Dendritic cell treated with granulocyte-macrophage colony-stimulating factor and Interleukin-4, amounts not matched to agents 40 ng/mL and 50 ng/mL, for 4 days (primary cell): ENCODE data around the gene TOP2B.
A peak's percentile ranks its signal among the peaks of the same experiment; 100 is the strongest.

Experiments
- H3K27ac Mint-ChIP-seq: one replicate; pipeline ENCODE4 v1.8.0; 2022; ENCODE audit warnings: mild to moderate bottlenecking, mixed read lengths
- H3K27me3 Mint-ChIP-seq: one replicate; pipeline ENCODE4 v1.8.0; 2022; ENCODE audit warnings: mild to moderate bottlenecking, mixed read lengths
- H3K36me3 Mint-ChIP-seq: one replicate; pipeline ENCODE4 v1.8.0; 2022; ENCODE audit warnings: low read depth, mixed read lengths
- H3K4me1 Mint-ChIP-seq: one replicate; pipeline ENCODE4 v1.8.0; 2022; ENCODE audit warnings: low read depth, mixed read lengths
- H3K4me3 Mint-ChIP-seq: one replicate; pipeline ENCODE4 v1.8.0; 2022; ENCODE audit warnings: mild to moderate bottlenecking, moderate library complexity, mixed read lengths
- H3K9me3 Mint-ChIP-seq: one replicate; pipeline ENCODE4 v1.8.0; 2022; ENCODE audit warnings: mixed read lengths
- intact Hi-C: fragments of 100-400 bp; cut with micrococcal nuclease; formaldehyde crosslinking; loops from one replicate; pipeline ENCODE4 v1.15.0; 2022

Gene TOP2B

GRCh38 chr3:25620493-25620892, 44.2 kb downstream of the TOP2B start:
- Mint-ChIP-seq H3K36me3 (peaks cover 73% of the 10 kb centered on the region), H3K9me3 (no peaks in the 10 kb centered on the region)

GRCh38 chr3:25619382-25619781, 45.3 kb downstream of the TOP2B start:
- intact Hi-C loops = no loop called here
- Mint-ChIP-seq H3K27me3 (no peaks in the 10 kb centered on the region), H3K27ac (no peak overlapping the region), H3K4me3 (no peak overlapping the region), H3K4me1 (no peaks in the 10 kb centered on the region), H3K9me3 (no peaks in the 10 kb centered on the region), H3K36me3 (peaks cover 69% of the 10 kb centered on the region)

More at GRCh38 chr3:25620493-25620892, 44.2 kb downstream of the TOP2B start:
- H3K4me3 Mint-ChIP-seq = no peak overlapping the region
- intact Hi-C loops = no loop called here
- H3K4me1 Mint-ChIP-seq = no peaks in the 10 kb centered on the region
- no peak overlapping the region for H3K27ac Mint-ChIP-seq
- no peaks in the 10 kb centered on the region for H3K27me3 Mint-ChIP-seq

GRCh38 chr3:25618028-25618427, 46.7 kb downstream of the TOP2B start:
- H3K4me1 Mint-ChIP-seq = no peaks in the 10 kb centered on the region
- no peaks in the 10 kb centered on the region for H3K9me3 Mint-ChIP-seq
- no peak overlapping the region for H3K4me3 Mint-ChIP-seq
- H3K27me3 Mint-ChIP-seq = no peaks in the 10 kb centered on the region
- intact Hi-C loops = no loop called here
- no peak overlapping the region for H3K27ac Mint-ChIP-seq
- peaks cover 63% of the 10 kb centered on the region for H3K36me3 Mint-ChIP-seq

- Mint-ChIP-seq H3K36me3 (peaks cover 63% of the 10 kb centered on the region), H3K27ac (no peak overlapping the region), H3K4me1 (peaks cover 9% of the 10 kb centered on the region), H3K4me3 (no peak overlapping the region), H3K27me3 (no peaks in the 10 kb centered on the region), H3K9me3 (no peaks in the 10 kb centered on the region)
- intact Hi-C loops = no loop called here
Observed at GRCh38 chr3:25611193-25611592, 53.5 kb downstream of the TOP2B start.

- H3K4me1 Mint-ChIP-seq = peaks cover 10% of the 10 kb centered on the region
- H3K4me3 Mint-ChIP-seq = no peak overlapping the region
- intact Hi-C loops = no loop called here
- H3K27ac Mint-ChIP-seq = no peak overlapping the region
- H3K36me3 Mint-ChIP-seq = peaks cover 66% of the 10 kb centered on the region
- H3K27me3 Mint-ChIP-seq = no peaks in the 10 kb centered on the region
- no peaks in the 10 kb centered on the region for H3K9me3 Mint-ChIP-seq
Observed at GRCh38 chr3:25610779-25611178, 53.9 kb downstream of the TOP2B start.

GRCh38 chr3:25610167-25610566, 54.5 kb downstream of the TOP2B start:
- Mint-ChIP-seq H3K36me3 (peaks cover 72% of the 10 kb centered on the region), H3K4me3 (no peak overlapping the region), H3K9me3 (no peaks in the 10 kb centered on the region), H3K4me1 (peaks cover 14% of the 10 kb centered on the region), H3K27me3 (no peaks in the 10 kb centered on the region), H3K27ac (no peak overlapping the region)
- intact Hi-C loops = no loop called here

GRCh38 chr3:25604107-25604805, 60.5 kb downstream of the TOP2B start:
- Mint-ChIP-seq H3K4me3 (no peak overlapping the region), H3K4me1 (peaks cover 20% of the 10 kb centered on the region), H3K36me3 (peaks cover 74% of the 10 kb centered on the region), H3K27ac (peak overlapping the region; percentile 55), H3K27me3 (no peaks in the 10 kb centered on the region), H3K9me3 (no peaks in the 10 kb centered on the region)
- intact Hi-C loops = loop anchor here (5.0 kb wide), 1 partner anchor 33 kb away; no protein-coding TSS in a partner anchor

- no peak overlapping the region for H3K4me3 Mint-ChIP-seq
- H3K4me1 Mint-ChIP-seq = peaks cover 20% of the 10 kb centered on the region
- peaks cover 78% of the 10 kb centered on the region for H3K36me3 Mint-ChIP-seq
- H3K27me3 Mint-ChIP-seq = no peaks in the 10 kb centered on the region
- intact Hi-C loops = loop anchor here (5.0 kb wide), 1 partner anchor 34 kb away; no protein-coding TSS in a partner anchor
- H3K9me3 Mint-ChIP-seq = no peaks in the 10 kb centered on the region
- peak overlapping the region; percentile 55 for H3K27ac Mint-ChIP-seq
Observed at GRCh38 chr3:25603703-25604102, 61.0 kb downstream of the TOP2B start.

GRCh38 chr3:25597535-25598101, 67.1 kb downstream of the TOP2B start:
- Mint-ChIP-seq H3K27ac (no peak overlapping the region), H3K27me3 (no peaks in the 10 kb centered on the region), H3K4me3 (no peak overlapping the region), H3K4me1 (no peaks in the 10 kb centered on the region), H3K36me3 (peaks cover 66% of the 10 kb centered on the region), H3K9me3 (no peaks in the 10 kb centered on the region)
- intact Hi-C loops = loop anchor here (10.0 kb wide), 1 partner anchor 913 kb away; no protein-coding TSS in a partner anchor

- H3K27ac Mint-ChIP-seq = no peak overlapping the region
- H3K27me3 Mint-ChIP-seq = no peaks in the 10 kb centered on the region
- intact Hi-C loops = loop anchor here (5.0 to 10.0 kb wide), 2 partner anchors 822 to 909 kb away; no protein-coding TSS in a partner anchor
- H3K36me3 Mint-ChIP-seq = peaks cover 30% of the 10 kb centered on the region
- no peak overlapping the region for H3K4me3 Mint-ChIP-seq
- no peaks in the 10 kb centered on the region for H3K9me3 Mint-ChIP-seq
- H3K4me1 Mint-ChIP-seq = peaks cover 7% of the 10 kb centered on the region
Observed at GRCh38 chr3:25594007-25594502, 70.7 kb downstream of the TOP2B start.

GRCh38 chr3:25593001-25593400, 71.7 kb downstream of the TOP2B start:
- H3K9me3 Mint-ChIP-seq = no peaks in the 10 kb centered on the region
- no peaks in the 10 kb centered on the region for H3K27me3 Mint-ChIP-seq
- H3K36me3 Mint-ChIP-seq = peaks cover 19% of the 10 kb centered on the region
- no peak overlapping the region for H3K27ac Mint-ChIP-seq
- no peak overlapping the region for H3K4me3 Mint-ChIP-seq
- intact Hi-C loops = loop anchor here (5.0 to 10.0 kb wide), 2 partner anchors 821 to 908 kb away; no protein-coding TSS in a partner anchor
- peaks cover 13% of the 10 kb centered on the region for H3K4me1 Mint-ChIP-seq

GRCh38 chr3:25592510-25592968, 72.2 kb downstream of the TOP2B start:
- no peaks in the 10 kb centered on the region for H3K9me3 Mint-ChIP-seq
- H3K36me3 Mint-ChIP-seq = peaks cover 15% of the 10 kb centered on the region
- H3K27ac Mint-ChIP-seq = no peak overlapping the region
- H3K4me3 Mint-ChIP-seq = no peak overlapping the region
- H3K4me1 Mint-ChIP-seq = peaks cover 13% of the 10 kb centered on the region
- H3K27me3 Mint-ChIP-seq = no peaks in the 10 kb centered on the region
- intact Hi-C loops = loop anchor here (5.0 to 10.0 kb wide), 2 partner anchors 820 to 908 kb away; no protein-coding TSS in a partner anchor

GRCh38 chr3:25589783-25590258, 74.9 kb downstream of the TOP2B start:
- H3K27me3 Mint-ChIP-seq = no peaks in the 10 kb centered on the region
- no peak overlapping the region for H3K27ac Mint-ChIP-seq
- no peaks in the 10 kb centered on the region for H3K9me3 Mint-ChIP-seq
- H3K4me1 Mint-ChIP-seq = peaks cover 18% of the 10 kb centered on the region
- intact Hi-C loops = loop anchor here (5.0 to 10.0 kb wide), 2 partner anchors 818 to 905 kb away; no protein-coding TSS in a partner anchor
- no peaks in the 10 kb centered on the region for H3K36me3 Mint-ChIP-seq
- H3K4me3 Mint-ChIP-seq = no peak overlapping the region
